NCI-H2196 (cell line): ENCODE measurements around the gene ARMH3.
A peak's percentile ranks its signal among the peaks of the same experiment; 100 is the strongest.
"Not testable (repeated sequence)": the region's sequence is repeated elsewhere in the genome, so short reads cannot be mapped to it uniquely, and the experiment has no call there.

ENCODE experiments used
- DNase-seq: peaks from one replicate; lab custom pipeline; 2025; ENCODE audit not compliant: unreplicated experiment; lab: John Stamatoyannopoulos, UW

ARMH3 gene

GRCh38 chr10:102054881-102055646, 909 bp downstream of the ARMH3 start:
- DNase-seq: not testable (repeated sequence)

- no peak for DNase-seq
Measured at GRCh38 chr10:102046095-102046494, 9.9 kb downstream of the ARMH3 start.

GRCh38 chr10:102045292-102045691, 10.7 kb downstream of the ARMH3 start:
- DNase-seq: no peak

GRCh38 chr10:102040305-102041050, 15.5 kb downstream of the ARMH3 start:
- no peak for DNase-seq

- DNase-seq: no peak
Measured at GRCh38 chr10:102038410-102038809, 17.6 kb downstream of the ARMH3 start.

DNA sequence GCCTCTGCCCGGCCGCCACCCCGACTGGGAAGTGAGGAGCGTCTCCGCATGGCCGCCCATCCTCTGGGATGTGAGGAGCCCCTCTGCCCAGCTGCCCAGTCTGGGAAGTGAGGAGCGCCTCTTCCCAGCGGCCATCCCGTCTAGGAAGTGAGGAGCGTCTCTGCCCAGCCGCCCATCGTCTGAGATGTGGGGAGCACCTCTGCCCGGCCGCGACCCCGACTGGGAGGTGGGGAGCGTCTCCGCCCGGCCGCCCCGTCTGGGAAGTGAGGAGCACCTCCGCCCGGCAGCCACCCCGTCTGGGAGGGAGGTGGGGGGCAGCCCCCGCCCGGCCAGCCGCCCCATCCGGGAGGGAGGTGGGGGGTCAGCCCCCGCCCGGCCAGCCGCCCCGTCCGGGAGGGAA, 20.2 kb downstream of the ARMH3 start:
- DNase-seq: not testable (repeated sequence)

- no peak for DNase-seq
Measured at GRCh38 chr10:102033787-102034186, 22.2 kb downstream of the ARMH3 start.

GRCh38 chr10:102027261-102027660, 28.7 kb downstream of the ARMH3 start:
- DNase-seq: no peak

- DNase-seq: no peak
Measured at GRCh38 chr10:102024799-102025198, 31.2 kb downstream of the ARMH3 start.

- DNase-seq: no peak
Measured at GRCh38 chr10:102020938-102021337, 35.0 kb downstream of the ARMH3 start.

GRCh38 chr10:102017295-102017694, 38.7 kb downstream of the ARMH3 start:
- DNase-seq: no peak

GRCh38 chr10:102016416-102016815, 39.6 kb downstream of the ARMH3 start:
- DNase-seq: no peak

DNA sequence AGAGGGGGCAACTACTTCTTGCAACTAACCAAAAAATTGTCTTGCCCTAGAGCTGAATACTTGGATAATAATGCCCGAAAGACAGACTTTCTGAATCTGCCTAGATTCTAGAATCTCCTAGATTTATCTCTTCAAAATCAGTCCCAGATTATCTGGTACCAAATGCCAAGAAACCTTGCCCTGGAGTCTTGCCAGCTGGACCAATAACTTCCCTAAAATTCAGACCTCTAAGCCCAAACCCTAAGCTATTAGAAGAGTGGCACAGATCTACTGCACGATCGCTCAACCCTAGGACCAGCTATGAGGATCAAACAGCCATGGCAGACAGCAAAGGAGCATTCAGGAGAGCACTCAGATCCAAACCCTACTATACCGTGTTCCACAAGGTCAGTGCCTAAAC, 45.0 kb downstream of the ARMH3 start:
- no peak for DNase-seq

GRCh38 chr10:102009801-102010425, 46.1 kb downstream of the ARMH3 start:
- peak; percentile 40 for DNase-seq

DNA sequence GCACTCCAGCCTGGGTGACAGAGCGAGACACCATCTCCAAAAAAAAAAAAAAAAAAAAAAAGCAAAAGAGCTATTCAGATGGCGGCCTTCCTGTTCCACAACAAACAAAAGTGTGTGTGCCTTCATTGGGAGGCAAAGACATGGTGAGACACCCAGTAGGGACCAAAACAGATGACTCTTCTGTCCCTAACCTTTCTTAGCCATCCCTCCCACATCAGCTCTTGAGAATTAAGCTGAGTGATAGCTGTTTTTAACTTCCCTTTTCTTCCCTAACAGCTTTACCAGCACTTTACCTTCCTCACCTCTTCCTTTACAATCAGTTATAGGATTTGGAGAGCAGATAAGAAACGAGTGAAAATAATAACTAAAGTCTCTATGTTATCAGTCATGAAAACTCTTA, 48.2 kb downstream of the ARMH3 start:
- no peak for DNase-seq

GRCh38 chr10:102007031-102007430, 48.9 kb downstream of the ARMH3 start:
- not testable (repeated sequence) for DNase-seq

DNA sequence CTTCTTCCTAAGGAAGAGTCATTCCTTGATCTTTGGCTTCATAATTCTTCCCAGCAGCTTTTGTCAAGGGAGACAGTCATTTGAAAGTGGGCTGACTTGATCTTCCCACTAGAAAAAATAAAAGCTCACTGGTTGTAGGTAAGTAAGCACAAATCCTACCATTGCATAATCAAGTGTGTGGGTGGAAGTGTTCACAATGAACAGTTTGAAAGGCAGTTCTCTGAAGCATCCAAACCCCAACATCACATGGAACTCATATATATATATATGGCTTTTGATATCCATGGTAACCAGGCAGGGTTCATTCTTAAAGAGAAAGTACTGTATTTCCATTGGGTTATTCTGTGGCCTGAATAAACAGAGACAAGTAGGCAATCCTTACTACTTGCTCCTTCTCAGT, 51.6 kb downstream of the ARMH3 start:
- DNase-seq: no peak

GRCh38 chr10:102003541-102003940, 52.4 kb downstream of the ARMH3 start:
- DNase-seq: no peak

GRCh38 chr10:102001435-102002068, 54.4 kb downstream of the ARMH3 start:
- DNase-seq: no peak

DNA sequence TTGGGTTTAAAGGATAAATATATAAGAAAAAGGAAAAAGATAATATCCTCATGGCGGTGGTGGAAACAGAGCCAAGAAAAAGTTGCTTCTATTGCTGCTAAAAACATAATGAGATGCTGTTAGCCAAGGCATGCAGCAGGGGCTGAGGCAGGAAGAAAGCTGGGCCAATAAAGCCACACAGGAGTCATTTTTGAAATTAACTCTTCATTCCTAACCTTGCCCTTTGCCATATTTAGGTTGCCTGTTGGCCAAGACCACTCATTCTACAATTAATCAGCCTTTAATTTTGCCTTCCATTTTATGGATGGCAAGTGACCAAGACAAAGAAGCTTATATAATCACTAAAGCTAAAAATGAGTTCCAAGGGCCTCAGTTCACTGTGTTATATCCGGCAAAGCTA, 58.2 kb downstream of the ARMH3 start:
- DNase-seq: no peak

DNA sequence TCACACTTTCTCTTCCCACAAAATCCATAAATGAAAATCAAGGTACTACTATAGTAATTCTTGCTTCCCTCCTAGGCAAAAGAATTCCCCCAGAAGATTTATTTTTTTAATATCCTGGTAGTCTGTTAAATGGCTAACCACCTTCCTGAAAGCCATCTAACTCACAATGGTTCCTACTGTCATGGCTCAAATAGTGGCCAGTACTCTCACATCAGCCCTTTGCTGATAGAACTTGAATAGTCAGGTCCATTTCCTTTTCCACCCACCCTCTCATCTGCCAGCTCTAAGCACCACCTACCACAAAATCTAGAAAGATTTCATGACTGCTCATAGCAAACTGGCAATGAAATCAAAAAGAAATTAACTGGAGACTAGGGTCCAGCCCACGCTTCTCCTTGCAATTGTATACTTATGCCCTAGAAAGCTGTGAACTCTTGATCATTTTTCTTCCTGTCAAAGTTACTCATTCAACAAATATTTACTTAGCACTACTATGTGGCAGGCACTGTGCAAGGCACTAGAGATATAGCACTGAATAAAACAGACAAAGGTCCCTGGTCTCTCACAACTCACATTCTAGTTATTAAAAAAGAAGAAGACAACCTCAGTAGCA, 60.4 kb downstream of the ARMH3 start:
- no peak for DNase-seq
